ENCODE measurements around the gene KLF3. TPM values are rescaled to one million over a fixed set of nuclear protein-coding genes. Genes with fewer than 3 reads are reported as not detected.

Gene KLF3
- total RNA-seq, 1 experiment from 2014 or later = 5.7 TPM

Other genes starting within 250 kb of the KLF3 start
- gene TLR10, start 118.8 kb downstream of the KLF3 start, total RNA-seq (2014; rRNA removed; shearing (Covaris generic); ENCODE audit: low replicate concordance) = not detected in 2 replicates
- gene TLR1, start 140.6 kb downstream of the KLF3 start, total RNA-seq (2014; rRNA removed; shearing (Covaris generic); ENCODE audit: low replicate concordance) = 1.5 and 3.9 TPM in 2 replicates
- 0.96 and 6.2 TPM in 2 replicates for gene TLR6, start 192.6 kb downstream of the KLF3 start, total RNA-seq (2014; rRNA removed; shearing (Covaris generic); ENCODE audit: low replicate concordance)
- 63.7 and 79.7 TPM in 2 replicates for gene FAM114A1, start 203.6 kb downstream of the KLF3 start, total RNA-seq (2014; rRNA removed; shearing (Covaris generic); ENCODE audit: low replicate concordance)